ENCODE measurements around the gene GTPBP8.

- no peak for TF ChIP-seq EZH2 (IDR thresholded peaks at IDR 0.05; ENCODE audit: borderline replicate concordance, insufficient read depth, low read depth, low read length, poor library complexity, severe bottlenecking)
- TF ChIP-seq, protein P1, sequence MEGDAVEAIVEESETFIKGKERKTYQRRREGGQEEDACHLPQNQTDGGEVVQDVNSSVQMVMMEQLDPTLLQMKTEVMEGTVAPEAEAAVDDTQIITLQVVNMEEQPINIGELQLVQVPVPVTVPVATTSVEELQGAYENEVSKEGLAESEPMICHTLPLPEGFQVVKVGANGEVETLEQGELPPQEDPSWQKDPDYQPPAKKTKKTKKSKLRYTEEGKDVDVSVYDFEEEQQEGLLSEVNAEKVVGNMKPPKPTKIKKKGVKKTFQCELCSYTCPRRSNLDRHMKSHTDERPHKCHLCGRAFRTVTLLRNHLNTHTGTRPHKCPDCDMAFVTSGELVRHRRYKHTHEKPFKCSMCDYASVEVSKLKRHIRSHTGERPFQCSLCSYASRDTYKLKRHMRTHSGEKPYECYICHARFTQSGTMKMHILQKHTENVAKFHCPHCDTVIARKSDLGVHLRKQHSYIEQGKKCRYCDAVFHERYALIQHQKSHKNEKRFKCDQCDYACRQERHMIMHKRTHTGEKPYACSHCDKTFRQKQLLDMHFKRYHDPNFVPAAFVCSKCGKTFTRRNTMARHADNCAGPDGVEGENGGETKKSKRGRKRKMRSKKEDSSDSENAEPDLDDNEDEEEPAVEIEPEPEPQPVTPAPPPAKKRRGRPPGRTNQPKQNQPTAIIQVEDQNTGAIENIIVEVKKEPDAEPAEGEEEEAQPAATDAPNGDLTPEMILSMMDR (IDR thresholded peaks at IDR 0.05) = no peak
These were observed 27.1 kb upstream of the GTPBP8 start for GRCh38 chr3:112963683-112964082.

All from B cell (primary cell).